Natural killer cell (primary cell): ENCODE results near the gene PIK3CB. TPM values are rescaled to one million over a fixed set of nuclear protein-coding genes. Genes with fewer than 3 reads are reported as not detected.

Experiments
- ATAC-seq, 3 donors: fragments of 150-1000 bp in 2 of 3; fragments of 200-7000 bp in 1 of 3; cut with Tn5 transposase; 1 replicate in 1 of 3; 2 replicates in 2 of 3; pipeline ENCODE4 v1.10.0; 2021; ENCODE audit warnings: mild to moderate bottlenecking in 2 of 3, moderate library complexity in 2 of 3
- DNase-seq, 2 donors: peaks; one replicate each; pipeline versions ENCODE4 v3.0.0 to v3.0.0-alpha.2; 2013 to 2021; ENCODE audit warnings: mixed read lengths in 1 of 2
- H3K27ac ChIP-seq: one replicate; pipeline ENCODE4 v1.5.1; 2013; ENCODE audit warnings: mild to moderate bottlenecking, low read length
- H3K27me3 ChIP-seq: one replicate; pipeline ENCODE4 v1.6.1; 2013; ENCODE audit warnings: low read length; ENCODE audit not compliant: control insufficient read depth, insufficient read depth
- H3K36me3 ChIP-seq: one replicate; pipeline ENCODE4 v1.6.1; 2013; ENCODE audit warnings: low read length; ENCODE audit not compliant: control insufficient read depth, insufficient read depth
- H3K4me1 ChIP-seq: one replicate; pipeline ENCODE4 v1.6.1; 2013; ENCODE audit warnings: low read length; ENCODE audit not compliant: control insufficient read depth, insufficient read depth
- H3K4me3 ChIP-seq: one replicate; pipeline ENCODE4 v1.5.1; 2013; ENCODE audit warnings: low read length
- H3K9me3 ChIP-seq: one replicate; pipeline ENCODE4 v1.6.1; 2013; ENCODE audit warnings: low read length; ENCODE audit not compliant: control insufficient read depth, insufficient read depth
- H3K27ac Mint-ChIP-seq, 2 donors: one replicate each; pipeline ENCODE4 v1.8.0; 2022; ENCODE audit warnings: mild to moderate bottlenecking in 2 of 2, mixed read lengths in 2 of 2, moderate library complexity in 1 of 2
- H3K27me3 Mint-ChIP-seq, 2 donors: one replicate each; pipeline ENCODE4 v1.8.0; 2022; ENCODE audit warnings: low read depth in 2 of 2, mixed read lengths in 2 of 2
- H3K36me3 Mint-ChIP-seq: one replicate; pipeline ENCODE4 v1.8.0; 2022; ENCODE audit warnings: mixed read lengths
- H3K4me1 Mint-ChIP-seq, 2 donors: one replicate each; pipeline ENCODE4 v1.8.0; 2022; ENCODE audit warnings: mixed read lengths in 2 of 2
- H3K4me3 Mint-ChIP-seq: one replicate; pipeline ENCODE4 v1.8.0; 2022; ENCODE audit warnings: mild to moderate bottlenecking, moderate library complexity, mixed read lengths
- H3K9me3 Mint-ChIP-seq, 2 donors: one replicate each; pipeline ENCODE4 v1.8.0; 2022; ENCODE audit warnings: mixed read lengths in 2 of 2
- WGBS: methylation state at CpG from one replicate; pipeline ENCODE4 v1.1.7; 2013; ENCODE audit warnings: missing lambda C conversion rate; ENCODE audit not compliant: insufficient coverage; 5-methylcytosine and 5-hydroxymethylcytosine counted together
- intact Hi-C: fragments of 100-400 bp; cut with micrococcal nuclease; formaldehyde crosslinking; loops from one replicate; pipeline ENCODE4 v1.14.2; 2022
- total RNA-seq, 4 donors: library from RNA; stranded (reverse); fragments of 120-200 nt in 1 of 4; gene quantifications; one replicate each; pipeline versions ENCODE4 v1.2.3 to v1.2.4, GENCODE V29; 2013 to 2022
- TF ChIP-seq, protein P1 (sequence below): fragments of 200-600 bp; IDR thresholded peaks from one replicate; pipeline ENCODE4 v1.8.0; 2022; ENCODE audit warnings: antibody characterized with exemption

PIK3CB gene
- total RNA-seq, 3 donors from 2014 or later (not counting 1 experiment from before 2014, with no cell fraction given): 13.2 to 20.2 (median 18.0) TPM

DNA sequence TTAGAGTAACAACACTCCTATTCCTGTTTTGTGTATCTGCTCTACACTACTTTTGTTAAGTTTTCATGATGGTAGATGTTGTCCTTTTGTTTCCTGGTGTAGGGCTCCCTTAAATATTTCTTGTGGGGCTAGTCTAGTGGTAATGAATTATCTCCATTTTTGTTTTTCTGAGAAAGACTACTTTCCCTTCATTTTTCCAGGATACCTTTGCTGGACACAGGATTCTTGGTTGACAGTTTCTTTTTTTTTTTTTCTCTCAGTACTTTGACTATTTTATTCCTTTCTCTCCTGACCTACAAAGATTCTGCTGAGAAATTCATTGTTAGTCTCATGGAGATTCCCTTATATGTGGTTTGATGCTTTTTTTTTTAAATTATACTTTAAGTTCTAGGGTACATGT, 188.2 kb downstream of the PIK3CB start:
- peaks cover 9% of the 10 kb centered on the region for H3K36me3 ChIP-seq
- H3K27me3 ChIP-seq: no peaks in the 10 kb centered on the region
- Mint-ChIP-seq H3K36me3 (peaks cover 38% of the 10 kb centered on the region), H3K27me3 (no peaks in the 10 kb centered on the region), H3K27ac (no peak overlapping the region), H3K4me3 (no peak overlapping the region), H3K9me3 (peaks cover 8 to 15% of the 10 kb centered on the region in 2 donors), H3K4me1 (no peaks in the 10 kb centered on the region)
- ATAC-seq (no peak), DNase-seq (no peak)
- no peak overlapping the region for H3K27ac ChIP-seq
- intact Hi-C loops: no loop called here
- H3K4me3 ChIP-seq: no peak overlapping the region
- no peaks in the 10 kb centered on the region for H3K4me1 ChIP-seq
- TF ChIP-seq, protein P1, sequence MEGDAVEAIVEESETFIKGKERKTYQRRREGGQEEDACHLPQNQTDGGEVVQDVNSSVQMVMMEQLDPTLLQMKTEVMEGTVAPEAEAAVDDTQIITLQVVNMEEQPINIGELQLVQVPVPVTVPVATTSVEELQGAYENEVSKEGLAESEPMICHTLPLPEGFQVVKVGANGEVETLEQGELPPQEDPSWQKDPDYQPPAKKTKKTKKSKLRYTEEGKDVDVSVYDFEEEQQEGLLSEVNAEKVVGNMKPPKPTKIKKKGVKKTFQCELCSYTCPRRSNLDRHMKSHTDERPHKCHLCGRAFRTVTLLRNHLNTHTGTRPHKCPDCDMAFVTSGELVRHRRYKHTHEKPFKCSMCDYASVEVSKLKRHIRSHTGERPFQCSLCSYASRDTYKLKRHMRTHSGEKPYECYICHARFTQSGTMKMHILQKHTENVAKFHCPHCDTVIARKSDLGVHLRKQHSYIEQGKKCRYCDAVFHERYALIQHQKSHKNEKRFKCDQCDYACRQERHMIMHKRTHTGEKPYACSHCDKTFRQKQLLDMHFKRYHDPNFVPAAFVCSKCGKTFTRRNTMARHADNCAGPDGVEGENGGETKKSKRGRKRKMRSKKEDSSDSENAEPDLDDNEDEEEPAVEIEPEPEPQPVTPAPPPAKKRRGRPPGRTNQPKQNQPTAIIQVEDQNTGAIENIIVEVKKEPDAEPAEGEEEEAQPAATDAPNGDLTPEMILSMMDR: no peak
- H3K9me3 ChIP-seq: peaks cover 10% of the 10 kb centered on the region

DNA sequence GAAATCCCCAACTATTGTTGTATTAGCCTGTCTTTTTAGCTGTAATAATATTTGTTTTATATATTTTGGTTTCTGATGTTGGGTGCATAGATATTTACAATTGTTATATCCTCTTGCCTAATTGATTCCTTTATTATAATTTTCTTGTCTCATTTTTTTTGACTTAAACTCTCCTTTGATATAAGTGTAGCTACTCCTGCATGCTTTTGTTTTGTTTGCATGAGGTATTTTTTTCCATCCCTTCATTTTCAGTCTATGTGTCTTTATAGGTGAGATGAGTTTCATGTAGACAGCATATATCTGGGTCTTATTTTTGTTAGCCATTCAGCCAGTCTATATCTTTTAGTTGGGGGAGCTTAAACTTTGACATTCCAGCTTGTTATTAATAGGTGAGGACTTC, 188.7 kb downstream of the PIK3CB start:
- Histone ChIP-seq H3K27ac (no peak overlapping the region), H3K4me3 (no peak overlapping the region), H3K4me1 (no peaks in the 10 kb centered on the region), H3K36me3 (peaks cover 9% of the 10 kb centered on the region), H3K9me3 (peaks cover 10% of the 10 kb centered on the region), H3K27me3 (no peaks in the 10 kb centered on the region)
- intact Hi-C loops: no loop called here
- no peaks in the 10 kb centered on the region for H3K4me1 Mint-ChIP-seq
- TF ChIP-seq, protein P1: no peak
- H3K36me3 Mint-ChIP-seq: peaks cover 38% of the 10 kb centered on the region
- H3K27ac Mint-ChIP-seq: no peak overlapping the region
- peaks cover 8 to 15% of the 10 kb centered on the region in 2 donors for H3K9me3 Mint-ChIP-seq
- H3K27me3 Mint-ChIP-seq: no peaks in the 10 kb centered on the region
- no peak for ATAC-seq
- H3K4me3 Mint-ChIP-seq: no peak overlapping the region
- DNase-seq: no peak

DNA sequence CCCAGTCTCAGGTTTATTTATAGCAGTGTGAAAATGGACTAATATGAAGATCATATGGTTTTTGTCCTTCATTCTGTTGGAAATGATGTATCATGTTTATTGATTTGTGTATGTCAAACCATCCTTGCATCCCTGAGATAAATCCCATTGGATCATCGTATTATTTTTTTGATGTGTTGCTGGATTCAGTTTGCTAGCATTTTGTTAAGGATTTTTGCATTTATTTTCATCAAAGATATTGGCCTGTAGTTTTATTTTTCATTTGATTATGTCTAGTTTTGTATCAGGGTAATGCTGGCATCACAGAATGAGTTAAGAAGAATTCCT, 191.8 kb downstream of the PIK3CB start:
- no peak for DNase-seq
- intact Hi-C loops: no loop called here
- peaks cover 28% of the 10 kb centered on the region for H3K36me3 Mint-ChIP-seq
- Histone ChIP-seq H3K27ac (no peak overlapping the region), H3K27me3 (no peaks in the 10 kb centered on the region), H3K36me3 (no peaks in the 10 kb centered on the region), H3K4me1 (no peaks in the 10 kb centered on the region), H3K9me3 (peaks cover 10% of the 10 kb centered on the region), H3K4me3 (no peak overlapping the region)
- H3K4me1 Mint-ChIP-seq: no peaks in the 10 kb centered on the region
- ATAC-seq: no peak
- no peaks in the 10 kb centered on the region for H3K27me3 Mint-ChIP-seq
- H3K4me3 Mint-ChIP-seq: no peak overlapping the region
- 100% methylated on average over 1 of the region's 1 CpG for WGBS
- peaks cover 8 to 13% of the 10 kb centered on the region in 2 donors for H3K9me3 Mint-ChIP-seq
- no peak overlapping the region for H3K27ac Mint-ChIP-seq
- TF ChIP-seq, protein P1: no peak

DNA sequence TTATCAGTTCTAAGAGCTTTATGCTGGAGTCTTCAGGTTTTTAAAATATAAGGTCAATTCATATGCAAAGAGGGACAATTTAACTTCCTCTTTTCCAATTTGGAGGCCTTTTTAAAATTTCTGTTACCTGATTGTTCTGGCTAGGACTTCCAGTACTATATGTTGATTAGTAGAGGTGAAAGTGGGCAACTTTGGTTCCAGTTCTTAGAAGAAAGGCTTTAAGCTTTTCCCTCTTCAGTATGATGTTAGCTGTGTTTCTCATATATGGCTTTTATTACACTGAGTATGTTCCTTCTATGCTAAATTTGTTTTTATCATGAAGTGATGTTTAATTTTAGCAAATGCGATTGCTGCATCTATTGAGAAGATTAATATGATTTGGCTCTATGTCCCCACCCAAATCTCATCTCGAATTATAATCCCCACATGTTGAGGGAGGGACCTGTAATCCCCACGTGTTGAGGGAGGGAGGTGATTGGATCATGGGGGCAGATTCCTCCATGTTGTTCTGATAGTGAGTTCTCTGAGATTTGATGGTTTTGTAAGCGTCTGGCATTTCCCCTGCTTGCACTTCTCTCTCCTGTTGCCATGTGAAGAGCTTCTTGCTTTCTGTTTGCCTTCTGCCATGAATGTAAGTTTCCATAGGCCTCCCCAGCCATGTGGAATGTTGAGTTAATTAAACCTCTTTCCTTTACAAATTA, 192.4 kb downstream of the PIK3CB start:
- Histone ChIP-seq H3K9me3 (peaks cover 10% of the 10 kb centered on the region), H3K27ac (no peak overlapping the region), H3K27me3 (no peaks in the 10 kb centered on the region), H3K4me1 (no peaks in the 10 kb centered on the region), H3K36me3 (no peaks in the 10 kb centered on the region), H3K4me3 (no peak overlapping the region)
- 78% methylated on average over 2 of the region's 4 CpGs for WGBS
- Mint-ChIP-seq H3K4me3 (no peak overlapping the region), H3K36me3 (peaks cover 28% of the 10 kb centered on the region), H3K9me3 (peaks cover 8 to 13% of the 10 kb centered on the region in 2 donors), H3K4me1 (no peaks in the 10 kb centered on the region), H3K27ac (no peak overlapping the region), H3K27me3 (no peaks in the 10 kb centered on the region)
- ATAC-seq: no peak
- intact Hi-C loops: no loop called here
- DNase-seq: no peak
- TF ChIP-seq, protein P1: no peak
